GM18867 (cell line): ENCODE data around the gene GALNT9.

Experiments used
- ATAC-seq: cut with Tn5 transposase; IDR thresholded peaks from one replicate; pipeline ENCODE4 v1.9.1; 2021; ENCODE audit warnings: mild to moderate bottlenecking, moderate library complexity; ENCODE audit not compliant: unreplicated experiment

The GALNT9 gene

DNA sequence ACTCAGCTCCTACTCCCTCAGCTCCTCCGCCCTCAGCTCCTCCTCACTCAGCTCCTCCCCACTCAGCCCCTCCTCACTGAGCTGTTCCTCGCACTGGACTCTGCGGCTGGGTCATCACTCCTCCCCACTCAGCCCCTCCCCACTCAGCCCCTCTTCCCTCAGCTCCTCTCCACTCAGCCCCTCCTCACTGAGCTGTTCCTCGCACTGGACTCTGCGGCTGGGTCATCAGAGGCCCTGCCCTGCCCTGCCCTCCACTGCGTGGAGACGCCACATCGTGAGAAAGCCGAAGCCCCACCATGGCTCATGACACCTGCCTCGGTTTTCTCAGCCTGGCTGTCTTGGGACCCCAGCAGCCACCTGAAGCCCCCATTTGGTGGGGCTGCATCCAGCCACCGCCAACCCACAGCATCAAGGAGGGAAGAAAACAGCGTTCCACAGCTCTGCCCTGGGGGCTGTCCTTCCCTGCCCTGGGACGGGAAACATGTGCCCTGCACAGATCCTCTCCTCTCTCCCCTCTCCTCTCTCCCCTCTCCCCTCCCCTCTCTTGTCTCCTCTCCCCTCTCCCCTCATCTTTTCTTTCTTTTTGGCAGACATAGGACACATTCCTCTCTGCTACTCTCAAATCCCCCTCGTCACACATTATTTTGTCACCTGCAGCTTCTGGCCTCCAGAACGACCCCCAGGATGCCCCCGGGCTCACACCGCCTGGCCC is 167.4 kb downstream of the GALNT9 start:
- no peak for ATAC-seq

DNA sequence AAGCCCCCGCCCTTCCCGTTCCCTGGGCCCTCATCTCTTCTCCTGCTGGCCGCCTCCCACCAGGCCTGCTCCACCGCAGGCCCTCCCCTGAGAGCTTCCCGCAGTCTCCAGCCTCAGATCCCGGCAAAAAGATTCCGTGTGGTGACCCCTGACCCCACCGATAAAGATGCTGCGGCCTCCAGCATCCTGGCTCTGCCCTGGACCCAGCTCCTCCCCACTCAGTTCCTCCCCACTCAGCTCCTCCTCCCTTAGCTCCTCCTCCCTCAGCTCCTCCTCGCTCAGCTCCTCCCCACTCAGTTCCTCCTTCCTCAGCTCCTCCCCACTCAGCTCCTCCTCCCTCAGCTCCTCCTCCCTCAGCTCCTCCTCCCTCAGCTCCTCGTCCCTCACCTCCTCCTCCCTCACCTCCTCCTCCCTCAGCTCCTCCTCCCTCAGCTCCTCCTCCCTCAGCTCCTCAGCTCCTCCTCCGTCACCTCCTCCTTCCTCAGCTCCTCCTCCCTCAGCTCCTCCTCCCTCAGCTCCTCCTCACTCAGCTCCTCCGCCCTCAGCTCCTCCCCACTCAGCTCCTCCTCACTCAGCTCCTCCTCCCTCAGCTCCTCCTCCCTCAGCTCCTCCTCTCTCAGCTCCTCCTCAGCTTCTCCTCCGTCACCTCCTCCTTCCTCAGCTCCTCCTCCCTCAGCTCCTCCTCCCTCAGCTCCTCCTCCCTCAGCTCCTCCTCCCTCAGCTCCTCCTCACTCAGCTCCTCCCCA is 168.2 kb downstream of the GALNT9 start:
- ATAC-seq = no peak

DNA sequence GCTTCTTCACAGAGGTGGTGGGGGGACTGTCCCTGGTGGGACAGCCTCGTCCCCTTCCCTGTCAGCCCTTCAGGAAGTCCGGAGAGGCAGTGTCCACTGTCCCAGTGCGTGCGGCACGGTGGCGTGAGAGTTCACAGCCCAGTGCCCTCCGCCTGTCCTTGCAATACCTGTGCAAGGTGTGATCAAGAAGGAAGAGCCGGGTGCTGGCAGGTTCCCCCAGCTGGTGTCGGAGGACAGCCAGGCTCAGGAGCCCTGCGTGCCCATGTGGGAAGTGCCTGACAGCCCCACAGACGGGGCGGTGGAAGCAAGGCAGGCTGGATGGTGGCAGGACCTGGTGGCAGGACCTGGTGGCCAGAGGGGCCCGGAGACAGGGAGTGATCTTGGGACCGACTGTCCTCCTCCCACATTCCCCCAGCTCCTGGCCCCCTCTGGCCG is 168.8 kb downstream of the GALNT9 start:
- no peak for ATAC-seq

DNA sequence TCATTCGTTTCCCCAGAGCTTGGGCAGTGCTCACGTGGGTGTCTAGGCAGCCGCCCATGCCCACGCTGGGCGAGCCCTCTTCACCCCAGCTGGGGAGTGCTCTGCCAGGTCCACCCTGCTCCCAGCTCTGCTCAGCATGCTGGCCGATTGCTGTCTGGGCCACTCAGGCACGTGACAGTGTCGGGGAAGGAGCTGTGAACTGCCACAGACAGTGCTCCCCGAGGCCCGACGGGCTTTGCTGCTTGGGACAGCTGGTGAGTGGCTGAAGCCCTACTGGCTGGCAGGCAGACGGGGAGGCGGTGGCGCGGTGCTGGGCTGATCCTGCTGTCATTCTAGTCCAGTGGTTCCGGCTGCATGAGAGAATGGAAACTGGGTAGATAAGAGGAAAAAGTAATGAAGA is 169.4 kb downstream of the GALNT9 start:
- ATAC-seq = no peak

DNA sequence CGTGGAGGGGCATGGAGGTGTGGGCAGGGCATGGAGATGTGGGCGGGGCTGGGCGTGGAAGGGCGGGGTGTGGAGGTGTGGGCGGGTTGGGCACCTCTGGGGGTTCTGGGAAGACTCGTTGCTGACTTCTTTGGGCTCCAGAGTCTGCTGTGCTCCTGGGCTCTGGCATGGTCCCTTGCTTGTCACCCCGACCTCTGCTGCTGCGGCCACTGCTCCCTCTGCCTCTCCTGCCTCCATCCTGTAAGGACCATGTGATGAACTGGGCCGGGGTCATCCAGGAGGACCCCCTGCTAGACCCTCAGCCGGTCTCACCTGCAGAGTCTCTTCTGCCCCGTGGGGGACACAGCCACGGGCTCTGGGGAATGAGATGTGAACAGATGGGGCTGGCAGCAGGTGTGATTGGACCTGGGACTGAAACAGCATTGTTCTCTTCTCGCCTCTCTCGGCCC is 169.8 kb downstream of the GALNT9 start:
- no peak for ATAC-seq

DNA sequence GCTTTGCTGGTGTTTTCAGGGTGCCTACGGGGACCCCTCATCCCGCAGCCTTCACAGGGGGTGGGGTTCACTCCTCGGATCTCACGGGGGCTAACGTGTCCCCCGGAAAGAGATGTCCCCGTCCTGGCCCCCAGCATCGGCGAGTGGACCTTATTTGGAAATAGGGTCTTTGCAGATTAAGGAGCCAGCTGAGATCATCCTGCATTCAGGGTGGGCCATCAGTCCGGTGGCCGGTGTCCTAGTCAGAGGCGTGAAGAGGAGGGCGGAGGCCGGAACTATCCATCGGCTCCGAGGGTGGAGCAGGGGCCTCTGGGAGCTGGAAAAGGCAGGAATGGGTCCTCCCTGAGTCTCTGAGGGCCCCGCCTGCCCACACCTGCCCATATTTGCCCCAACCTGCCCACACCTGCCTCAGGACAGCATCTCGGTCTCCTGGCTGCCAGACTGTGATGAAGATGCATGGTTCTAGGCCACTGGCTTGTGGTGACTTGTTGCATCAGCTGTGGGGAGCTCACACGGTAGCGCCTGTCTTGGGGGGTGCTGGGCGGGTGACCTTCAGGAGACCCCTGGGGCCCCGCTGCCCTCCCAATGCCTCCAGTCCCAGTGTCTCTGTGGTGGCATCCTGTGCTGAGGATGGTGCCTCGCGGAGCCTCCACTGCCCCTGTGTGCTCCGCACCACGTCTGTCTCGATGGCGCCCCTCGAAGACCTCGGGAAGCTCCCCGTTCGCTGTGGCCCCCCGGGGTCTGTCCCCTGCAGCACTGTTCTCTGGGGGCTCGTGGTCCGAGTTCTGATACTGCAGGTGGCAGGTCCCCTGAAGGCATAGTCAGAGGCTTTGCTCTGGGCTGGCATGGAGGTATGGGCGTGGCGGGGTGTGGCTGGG is 170.5 kb downstream of the GALNT9 start:
- no peak for ATAC-seq

DNA sequence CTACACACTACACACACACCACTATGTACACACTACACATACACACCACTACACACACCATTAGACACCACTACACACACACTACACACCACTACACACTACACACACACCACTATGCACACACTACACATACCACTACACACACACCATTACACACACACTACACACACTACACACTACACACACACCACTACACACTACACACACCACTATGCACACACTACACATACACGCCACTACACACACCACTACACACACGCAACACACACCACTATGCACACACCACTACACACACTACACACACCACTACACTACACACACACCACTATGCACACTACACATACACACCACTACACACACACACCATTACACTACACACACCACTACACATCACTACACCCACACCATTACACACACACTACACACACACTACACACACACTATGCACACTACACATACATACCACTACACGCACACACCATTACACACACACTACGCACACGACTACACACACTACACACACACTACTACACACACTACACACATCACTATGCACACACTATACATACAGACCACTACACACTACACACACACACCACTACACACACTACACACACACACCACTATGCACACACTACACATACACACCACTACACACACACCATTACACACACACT is 171.5 kb downstream of the GALNT9 start:
- no peak for ATAC-seq

DNA sequence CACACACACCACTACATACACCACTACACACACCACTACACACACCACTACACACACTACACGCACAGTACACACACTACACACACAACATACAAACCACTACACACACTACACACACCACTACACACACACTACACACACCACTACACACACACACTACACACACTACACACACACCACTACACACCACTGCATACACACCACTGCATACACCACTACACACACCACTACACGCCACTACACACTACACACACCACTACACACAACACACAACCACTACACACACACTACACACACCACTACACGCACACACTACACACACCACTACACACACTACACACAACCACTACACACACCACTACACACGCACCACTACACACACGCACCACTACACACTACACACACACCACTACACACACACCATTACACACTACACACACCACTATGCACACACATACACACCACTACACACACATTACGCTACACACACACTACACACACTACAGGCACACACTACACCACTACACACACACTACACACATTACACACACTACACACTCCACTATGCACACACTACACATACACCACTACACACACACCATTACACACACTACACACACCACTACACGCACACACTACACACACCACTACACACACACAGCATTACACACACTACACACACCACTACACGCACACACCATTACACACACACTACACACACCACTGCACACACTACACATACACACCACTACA is 172.6 kb downstream of the GALNT9 start:
- ATAC-seq = no peak

DNA sequence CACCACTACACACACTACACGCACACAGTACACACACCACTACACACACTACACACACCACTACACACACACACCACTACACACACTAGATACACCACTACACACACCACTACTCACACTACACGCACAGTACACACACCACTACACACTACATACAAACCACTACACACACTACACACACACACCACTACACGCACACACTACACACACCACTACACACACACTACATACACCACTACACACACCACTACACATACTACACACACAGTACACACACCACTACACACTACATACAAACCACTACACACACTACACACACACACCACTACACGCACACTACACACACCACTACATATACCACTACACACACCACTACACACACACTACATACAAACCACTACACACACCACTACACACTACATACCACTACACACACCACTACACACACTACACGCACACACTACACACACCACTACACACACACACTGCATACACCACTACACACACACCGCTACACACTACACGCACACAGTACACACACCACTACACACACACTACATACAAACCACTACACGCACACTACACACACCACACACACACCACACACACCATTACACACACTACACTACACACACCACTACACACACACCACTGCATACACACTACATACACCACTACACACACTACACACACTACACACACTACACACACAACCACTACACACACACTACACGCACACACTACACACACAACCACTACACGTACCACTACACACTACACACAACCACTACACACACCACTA is 173.4 kb downstream of the GALNT9 start:
- ATAC-seq = no peak

DNA sequence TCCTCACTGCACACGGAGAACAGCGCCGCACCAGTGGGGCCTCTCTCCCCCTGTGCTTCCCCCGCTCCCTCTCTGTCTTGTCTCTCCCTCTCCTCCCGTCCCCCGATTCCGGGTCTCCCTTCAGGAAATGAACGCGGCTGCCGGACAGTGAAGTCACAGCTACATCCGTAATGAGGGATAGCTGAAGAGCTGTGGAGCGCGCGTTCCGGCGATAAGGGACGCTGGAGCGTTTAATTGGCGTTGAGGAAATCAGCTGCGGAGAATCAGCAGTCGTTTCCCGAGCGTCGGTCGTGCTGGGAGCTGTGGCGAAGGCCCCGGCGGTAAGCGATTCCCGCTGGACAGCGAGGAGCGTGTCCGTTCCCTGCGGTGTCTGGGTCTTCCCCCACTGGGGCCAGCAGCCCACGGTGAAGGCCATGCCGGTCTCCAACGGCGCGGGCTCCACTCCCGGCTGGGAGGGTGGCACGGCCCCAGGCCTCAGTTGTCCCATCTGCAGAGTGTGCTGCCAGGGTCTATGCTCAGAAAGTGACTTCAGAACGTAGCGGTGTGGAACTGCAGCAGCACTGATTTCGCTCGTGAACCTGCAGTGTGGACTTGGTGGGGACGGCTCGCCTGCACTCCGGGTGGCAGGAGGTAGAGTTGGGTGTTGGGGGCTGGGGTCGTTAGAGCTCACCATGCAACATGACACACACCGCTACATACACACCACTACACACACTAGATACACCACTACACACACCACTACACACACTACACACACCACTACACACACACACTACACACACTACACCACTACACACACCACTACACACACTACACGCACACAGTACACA is 174.2 kb downstream of the GALNT9 start:
- ATAC-seq = no peak

DNA sequence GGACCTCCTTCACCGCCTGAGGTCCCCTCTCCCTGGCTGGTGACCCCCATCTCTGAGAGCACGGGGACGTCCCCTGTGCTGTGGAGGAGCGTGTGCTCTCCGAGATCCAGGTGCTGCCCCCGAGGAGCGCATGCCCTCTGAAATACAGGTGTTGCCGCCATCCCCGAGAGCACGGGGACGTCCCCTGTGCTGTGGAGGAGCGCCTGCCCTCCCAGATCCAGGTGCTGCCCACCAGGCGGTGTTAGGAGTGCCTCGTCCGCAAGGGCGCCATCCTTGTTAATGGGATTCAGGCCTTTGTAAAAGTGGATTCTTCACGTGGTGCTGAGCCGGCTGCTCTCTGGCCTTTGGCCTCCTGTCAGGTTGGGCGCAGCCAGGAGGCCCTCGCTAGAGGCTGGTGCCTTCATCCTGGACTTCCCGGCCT is 175.0 kb downstream of the GALNT9 start:
- peak; percentile 16 for ATAC-seq

DNA sequence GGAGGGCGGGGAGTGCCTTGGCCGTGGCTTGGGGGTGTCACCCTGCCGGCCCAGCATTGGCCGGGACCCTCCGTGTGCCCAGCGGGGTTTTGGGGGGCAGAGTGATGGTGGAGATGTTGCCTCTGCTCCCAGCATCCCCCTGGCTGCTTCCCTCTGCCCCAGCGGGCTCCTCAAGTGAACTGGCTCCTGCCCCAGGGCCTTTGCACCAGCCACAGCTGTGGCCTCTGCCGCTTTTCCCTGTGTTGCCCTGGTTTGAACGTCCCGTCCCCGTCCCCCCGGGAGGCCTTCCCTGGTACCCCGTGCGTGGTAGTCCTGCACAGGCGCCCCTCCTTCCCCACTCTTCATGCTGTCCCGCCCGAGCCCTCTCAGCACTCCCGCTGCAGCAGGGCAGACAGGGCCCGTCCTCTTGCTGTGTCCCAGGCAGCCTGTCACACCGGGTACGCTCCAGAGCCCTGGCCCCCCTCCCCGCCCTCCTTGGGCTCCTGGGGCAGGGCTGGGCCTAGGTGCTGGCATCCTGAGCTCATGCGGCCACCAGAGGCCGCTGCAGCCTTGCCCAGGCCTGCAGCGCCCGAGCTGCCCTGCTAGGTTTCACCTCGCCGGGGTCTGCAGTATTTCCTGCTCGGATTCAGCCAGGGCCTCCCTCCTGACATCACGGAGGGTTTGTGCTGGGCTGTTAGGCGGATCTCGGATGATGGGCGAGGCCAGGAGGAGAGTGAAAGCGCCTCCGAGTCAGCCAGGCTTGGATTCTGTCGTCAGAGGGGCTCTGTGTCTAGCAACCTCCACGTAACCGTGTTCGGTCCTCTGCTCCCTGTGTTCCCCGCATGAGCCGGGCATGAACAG is 175.7 kb downstream of the GALNT9 start:
- peak; percentile 76 for ATAC-seq

DNA sequence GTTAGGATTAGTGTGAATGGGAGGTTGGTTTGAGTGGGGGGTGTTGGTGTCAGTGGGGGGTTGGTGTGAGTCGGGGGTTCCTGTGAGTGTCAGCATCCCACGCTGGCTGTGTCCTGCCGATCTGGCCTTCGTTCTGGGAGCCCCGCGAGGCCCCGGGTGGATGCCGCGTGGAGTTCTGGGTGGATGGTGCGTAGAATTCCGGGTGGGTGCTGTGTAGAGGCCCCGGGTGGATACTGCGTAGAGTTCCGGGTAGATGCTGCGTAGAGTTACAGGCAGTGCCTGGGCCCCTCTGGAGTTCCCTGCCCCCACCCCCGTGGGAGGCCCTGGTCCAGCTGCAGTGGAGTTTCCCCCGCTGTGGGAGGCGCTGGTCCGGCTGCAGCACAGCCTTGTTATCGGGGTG is 176.4 kb downstream of the GALNT9 start:
- ATAC-seq = no peak

DNA sequence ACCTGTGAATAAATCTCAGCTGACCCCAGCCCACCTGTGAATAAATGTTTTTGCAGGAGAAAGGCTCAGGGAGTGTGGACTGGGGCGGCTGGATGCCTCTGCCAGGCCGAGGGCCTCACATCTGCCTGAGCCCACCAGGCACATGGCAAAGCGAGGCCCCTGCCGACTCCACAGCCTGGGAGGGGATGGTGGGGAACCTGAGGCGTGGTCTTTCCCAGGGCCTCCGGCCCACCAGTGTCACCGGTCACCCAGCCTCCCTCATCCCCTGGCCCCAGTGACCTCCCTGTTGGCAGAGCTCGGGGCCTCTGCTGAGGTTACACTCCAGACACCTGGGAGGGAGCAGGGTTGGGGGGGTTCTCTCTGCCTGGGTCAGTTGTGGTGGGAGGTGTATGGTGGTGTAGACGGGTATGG is 177.0 kb downstream of the GALNT9 start:
- ATAC-seq = no peak

DNA sequence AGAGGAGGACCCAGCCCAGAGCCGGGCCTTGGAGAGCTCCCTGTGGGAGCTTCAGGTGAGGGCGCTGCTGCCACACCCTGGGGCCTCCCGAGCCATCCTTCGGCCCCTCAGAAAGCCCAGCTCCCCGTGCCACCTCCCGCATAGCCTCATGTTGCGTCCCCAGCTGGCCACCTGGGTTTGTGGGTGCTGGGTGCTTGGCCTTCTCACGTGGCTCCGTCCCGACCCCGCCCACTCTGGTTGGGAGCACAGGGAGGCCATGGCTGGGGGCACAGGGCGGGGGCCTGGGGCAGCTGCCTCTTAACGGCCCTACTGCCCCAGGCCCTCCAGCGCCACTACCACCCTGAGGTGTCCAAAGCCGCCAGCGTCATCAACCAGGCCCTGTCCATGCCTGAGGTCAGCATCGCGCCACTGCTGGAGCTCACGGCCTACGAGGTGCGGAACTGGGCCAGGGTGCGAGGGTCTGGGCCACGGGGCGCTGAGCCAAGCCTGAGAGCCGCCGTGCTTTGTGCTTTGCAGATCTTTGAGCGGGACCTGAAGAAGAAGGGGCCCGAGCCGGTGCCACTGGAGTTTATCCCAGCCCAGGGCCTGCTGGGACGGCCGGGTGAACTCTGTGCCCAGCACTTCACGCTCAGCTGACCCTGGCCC is 177.5 kb downstream of the GALNT9 start:
- ATAC-seq = no peak

DNA sequence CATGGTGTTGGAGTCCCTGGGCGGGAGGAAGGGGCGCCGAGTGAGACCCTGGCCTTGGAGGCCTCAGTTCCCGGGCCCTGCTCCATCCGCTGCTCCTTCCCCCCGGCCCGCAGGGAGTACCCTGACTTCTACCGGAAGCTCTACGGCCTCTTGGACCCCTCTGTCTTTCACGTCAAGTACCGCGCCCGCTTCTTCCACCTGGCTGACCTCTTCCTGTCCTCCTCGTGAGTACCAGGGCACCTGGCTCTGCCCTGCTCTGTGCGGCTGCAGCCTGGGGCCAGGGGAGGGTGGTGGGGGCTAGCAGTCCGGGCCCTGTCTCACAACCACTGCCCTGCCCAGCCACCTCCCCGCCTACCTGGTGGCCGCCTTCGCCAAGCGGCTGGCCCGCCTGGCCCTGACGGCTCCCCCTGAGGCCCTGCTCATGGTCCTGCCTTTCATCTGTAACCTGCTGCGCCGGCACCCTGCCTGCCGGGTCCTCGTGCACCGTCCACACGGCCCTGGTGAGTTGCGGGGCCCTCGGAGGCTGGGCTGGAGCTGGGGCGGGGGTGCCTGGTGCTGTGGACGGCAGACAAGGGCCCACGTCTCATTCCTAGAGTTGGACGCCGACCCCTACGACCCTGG is 178.1 kb downstream of the GALNT9 start:
- no peak for ATAC-seq

DNA sequence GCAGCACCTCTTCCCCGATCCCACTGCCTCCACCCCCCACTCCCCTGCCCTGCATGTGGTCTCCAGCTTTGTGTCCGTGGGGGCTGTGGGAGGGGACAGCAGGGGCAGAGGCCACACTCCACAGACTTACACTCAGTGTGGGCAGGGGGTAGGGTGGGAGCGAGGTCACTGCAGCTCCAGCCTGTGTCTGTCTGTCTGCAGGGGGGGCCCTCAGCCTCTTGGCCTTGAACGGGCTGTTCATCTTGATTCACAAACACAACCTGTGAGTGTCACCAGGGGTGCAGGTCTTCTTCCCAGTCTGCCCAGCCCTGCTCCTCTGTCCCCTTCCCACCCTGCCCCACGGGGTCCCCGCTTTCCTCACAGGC is 178.6 kb downstream of the GALNT9 start:
- ATAC-seq = no peak
